ENCODE results near the gene FAM131A. TPM values are rescaled to one million over a fixed set of nuclear protein-coding genes. Genes with fewer than 3 reads are reported as not detected.

The FAM131A gene
- total and polyA plus RNA-seq, 2 of the 4 experiments (the other 2 are of a cell fraction): 10.8 to 19.5 TPM

GRCh38 chr3:184388164-184388935, 51.0 kb downstream of the FAM131A start:
- BruUV-seq (replicated peaks): no TSS peak
- Histone ChIP-seq H2AK5ac (ENCODE audit: low read depth, low read length) (no peak overlapping the region), H3K4me2 (ENCODE audit: low read depth, low read length) (no peak overlapping the region), H4K5ac (ENCODE audit: low read depth, low read length) (no peak overlapping the region), H3K14ac (replicated peaks; ENCODE audit: low read depth, low read length) (no peak overlapping the region), H2AFZ (replicated peaks; ENCODE audit: low read length, poor library complexity) (no peak overlapping the region), H2AK9ac (replicated peaks; ENCODE audit: low read depth, low read length, poor library complexity) (no peak overlapping the region), H3K23ac (ENCODE audit: low read depth, low read length) (no peak overlapping the region), H4K91ac (ENCODE audit: insufficient read depth, low read depth, low read length) (no peak overlapping the region), H2BK15ac (ENCODE audit: low read depth, low read length) (no peak overlapping the region), H3K36me3 (ENCODE audit: control insufficient read depth, insufficient read depth, low read length) (no peaks in the 10 kb centered on the region), H2BK120ac (ENCODE audit: low read depth, low read length) (no peak overlapping the region), H4K8ac (ENCODE audit: low read depth in 2 of 2, low read length in 2 of 2) (no peak overlapping the region), H3K9me3 (ENCODE audit: control insufficient read depth, insufficient read depth, low read length) (no peaks in the 10 kb centered on the region), H3K4ac (ENCODE audit: low read depth, low read length) (no peak overlapping the region), H3K79me1 (ENCODE audit: low read depth in 1 of 2, low read length in 2 of 2) (no peaks in the 10 kb centered on the region), H2BK20ac (ENCODE audit: low read depth, low read length) (no peak overlapping the region), H3K27me3 (ENCODE audit: control insufficient read depth, insufficient read depth, low read length) (peaks cover 68% of the 10 kb centered on the region), H3K9ac (ENCODE audit: low read depth, low read length) (no peak overlapping the region), H3K27ac (ENCODE audit: insufficient read depth, low read length) (no peak overlapping the region), H3K18ac (ENCODE audit: low read depth, low read length) (no peak overlapping the region), H3K4me1 (ENCODE audit: control insufficient read depth, insufficient read depth, low read length) (no peaks in the 10 kb centered on the region), H2BK5ac (ENCODE audit: low read depth, low read length, poor library complexity, severe bottlenecking) (no peak overlapping the region), H3K56ac (ENCODE audit: extremely low read depth, insufficient read depth, low read length) (no peak overlapping the region), H4K20me1 (ENCODE audit: insufficient read depth, low read length) (no peaks in the 10 kb centered on the region), H3K4me3 (ENCODE audit: insufficient read depth, low read depth, low read length) (no peak overlapping the region), H3K9me1 (ENCODE audit: insufficient read depth, low read length) (no peaks in the 10 kb centered on the region)
- 49% methylated on average over 2 of the region's 8 CpGs; no CpG with 5 or more reads in 1 of the 2 experiments for WGBS, 2 experiments (ENCODE audit: extremely low coverage in 2 of 2, insufficient read length in 1 of 2)
- ATAC-seq (ENCODE audit: low read depth) (no peak), DNase-seq (no peak)
- dilution Hi-C loops (cut with HindIII; ENCODE audit: low sequenced_read_pairs, unreplicated experiment): no loop called here
- intact Hi-C loops (cut with micrococcal nuclease): no loop called here
- in situ Hi-C loops (cut with MboI; ENCODE audit: low sequenced_read_pairs): no loop called here
- POLR2A ChIA-PET (ENCODE audit: unreplicated experiment): no interaction called here
- CTCF ChIA-PET: no interaction called here
- no peak for TF ChIP-seq POLR2A (IDR thresholded peaks at IDR 0.05; ENCODE audit: low read depth, low read length)
- TF ChIP-seq MXI1 (IDR thresholded peaks at IDR 0.05; ENCODE audit: borderline replicate concordance, low read depth, low read length): no peak
- no peak for TF ChIP-seq RAD21 (IDR thresholded peaks at IDR 0.05; ENCODE audit: low read length)
- TF ChIP-seq FOS (IDR thresholded peaks at IDR 0.05; ENCODE audit: low read depth, low read length): no peak
- TF ChIP-seq RCOR1 (IDR thresholded peaks at IDR 0.05; ENCODE audit: insufficient replicate concordance, low read length): no peak
- TF ChIP-seq ELK1 (IDR thresholded peaks at IDR 0.05; ENCODE audit: borderline replicate concordance, low read depth, low read length): no peak

All from IMR-90 (cell line).